Gastrocnemius medialis (tissue), 4 donors: Measurements from ENCODE around the gene ABCC3. TPM values are rescaled to one million over a fixed set of nuclear protein-coding genes. Genes with fewer than 3 reads are reported as not detected.

ENCODE experiments used
- ATAC-seq, 2 donors: fragments of 150-250 bp; one replicate each; pipeline ENCODE4 v1.9.1; 2016
- DNase-seq, 2 donors: peaks; one replicate each; pipeline ENCODE4 v3.0.0-alpha.2; 2019
- H3K27ac ChIP-seq, 4 donors: fragments of 200-600 bp; sonication (generic); 1 replicate in 1 of 4; 2 replicates in 3 of 4; pipeline ENCODE4 v1.5.1; 2016 to 2018; ENCODE audit warnings: mild to moderate bottlenecking in 2 of 4, moderate library complexity in 1 of 4
- H3K27me3 ChIP-seq, 3 donors: fragments of 200-600 bp; sonication (generic) in 2 of 3; 1 replicate in 1 of 3; 2 replicates in 2 of 3; pipeline versions ENCODE4 v1.5.1 to v1.6.0; 2016 to 2019; ENCODE audit warnings: mild to moderate bottlenecking in 1 of 3, moderate library complexity in 1 of 3
- H3K36me3 ChIP-seq, 2 donors: fragments of 200-600 bp; sonication (generic) in 1 of 2; one replicate each; pipeline ENCODE4 v1.5.1; 2017 to 2018
- H3K4me1 ChIP-seq, 2 donors: fragments of 200-600 bp; sonication (generic) in 1 of 2; one replicate each; pipeline ENCODE4 v1.5.1; 2016 to 2017; ENCODE audit warnings: mild to moderate bottlenecking in 2 of 2
- H3K4me3 ChIP-seq, 4 donors: fragments of 200-600 bp; sonication (generic) in 3 of 4; 1 replicate in 1 of 4; 2 replicates in 3 of 4; pipeline ENCODE4 v1.5.1; 2016 to 2019; ENCODE audit warnings: mild to moderate bottlenecking in 2 of 4
- H3K9me3 ChIP-seq, 3 donors: fragments of 200-600 bp; sonication (generic) in 2 of 3; 1 replicate in 1 of 3; 2 replicates in 2 of 3; pipeline ENCODE4 v1.5.1; 2016 to 2019
- POLR2A ChIP-seq, 2 donors: fragments of 450-650 bp; IDR thresholded peaks; one replicate each; pipeline ENCODE4 v1.6.1; 2017; ENCODE audit warnings: antibody characterized with exemption in 2 of 2, mild to moderate bottlenecking in 2 of 2, moderate library complexity in 2 of 2
- in situ Hi-C, 4 donors: fragments of 200-750 bp; cut with MboI; loops; one replicate each; pipeline versions ENCODE4 v1.15.0 to v1.8.0; 2017; ENCODE audit warnings: low sequenced_read_pairs in 4 of 4
- intact Hi-C: fragments of 100-400 bp; cut with DNase I; formaldehyde crosslinking; loops from one replicate; pipeline ENCODE4 v1.15.1; 2023; ENCODE audit warnings: low total_unique reads
- total RNA-seq, 4 donors: library from RNA; depleted of rRNA; stranded (reverse); fragments of >200 nt; gene quantifications; one replicate each; pipeline versions ENCODE4 v1.1.0 to v1.2.3, GENCODE V29; 2016
- TF ChIP-seq, protein P1 (sequence below), 5 experiments: fragments of 450-650 bp in 3 of 5; fragments of 200-600 bp in 2 of 5; sonication (generic) in 2 of 5; IDR thresholded peaks in 4 of 5; conservative IDR thresholded peaks in 1 of 5; 1 replicate in 4 of 5; 2 replicates in 1 of 5; pipeline ENCODE4 v1.5.1; 2016 to 2019; ENCODE audit warnings: antibody characterized with exemption in 5 of 5, mild to moderate bottlenecking in 3 of 5, moderate library complexity in 3 of 5

Gene ABCC3
- total RNA-seq, 4 donors from 2014 or later: 0.51 to 1.3 (median 0.76) TPM

DNA sequence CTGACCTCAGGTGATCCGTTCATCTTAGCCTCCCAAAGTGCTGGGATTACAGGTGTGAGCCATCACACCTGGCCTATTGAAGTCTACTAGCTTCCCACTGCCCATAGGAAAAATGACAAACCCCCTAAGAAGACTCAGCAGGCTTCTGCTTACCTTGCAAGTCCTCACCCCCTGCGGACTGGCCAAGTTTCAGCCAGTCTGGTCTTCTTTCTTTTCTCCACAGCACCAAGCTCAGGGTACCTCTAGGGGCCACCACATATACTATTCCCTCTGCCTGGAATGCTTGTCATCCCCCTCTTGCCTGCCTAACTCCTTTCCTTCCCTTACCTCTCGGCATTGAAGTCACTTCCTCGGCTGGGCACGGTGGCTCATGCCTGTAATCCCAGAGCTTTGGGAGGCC is 31.2 kb downstream of the ABCC3 start:
- Histone ChIP-seq H3K27ac (no peak overlapping the region), H3K36me3 (no peaks in the 10 kb centered on the region), H3K27me3 (no peaks in the 10 kb centered on the region), H3K4me1 (peaks cover 12 to 18% of the 10 kb centered on the region in 2 donors), H3K9me3 (no peaks in the 10 kb centered on the region), H3K4me3 (no peak overlapping the region)
- intact Hi-C loops: no loop called here
- DNase-seq: no peak
- in situ Hi-C loops: no loop called here
- no peak for ATAC-seq
- TF ChIP-seq, protein P1, sequence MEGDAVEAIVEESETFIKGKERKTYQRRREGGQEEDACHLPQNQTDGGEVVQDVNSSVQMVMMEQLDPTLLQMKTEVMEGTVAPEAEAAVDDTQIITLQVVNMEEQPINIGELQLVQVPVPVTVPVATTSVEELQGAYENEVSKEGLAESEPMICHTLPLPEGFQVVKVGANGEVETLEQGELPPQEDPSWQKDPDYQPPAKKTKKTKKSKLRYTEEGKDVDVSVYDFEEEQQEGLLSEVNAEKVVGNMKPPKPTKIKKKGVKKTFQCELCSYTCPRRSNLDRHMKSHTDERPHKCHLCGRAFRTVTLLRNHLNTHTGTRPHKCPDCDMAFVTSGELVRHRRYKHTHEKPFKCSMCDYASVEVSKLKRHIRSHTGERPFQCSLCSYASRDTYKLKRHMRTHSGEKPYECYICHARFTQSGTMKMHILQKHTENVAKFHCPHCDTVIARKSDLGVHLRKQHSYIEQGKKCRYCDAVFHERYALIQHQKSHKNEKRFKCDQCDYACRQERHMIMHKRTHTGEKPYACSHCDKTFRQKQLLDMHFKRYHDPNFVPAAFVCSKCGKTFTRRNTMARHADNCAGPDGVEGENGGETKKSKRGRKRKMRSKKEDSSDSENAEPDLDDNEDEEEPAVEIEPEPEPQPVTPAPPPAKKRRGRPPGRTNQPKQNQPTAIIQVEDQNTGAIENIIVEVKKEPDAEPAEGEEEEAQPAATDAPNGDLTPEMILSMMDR (IDR thresholded peaks at IDR 0.05 in 4 of 5, conservative IDR thresholded peaks at IDR 0.05 in 1 of 5): no peak
- no peak for TF ChIP-seq POLR2A (IDR thresholded peaks at IDR 0.05)

DNA sequence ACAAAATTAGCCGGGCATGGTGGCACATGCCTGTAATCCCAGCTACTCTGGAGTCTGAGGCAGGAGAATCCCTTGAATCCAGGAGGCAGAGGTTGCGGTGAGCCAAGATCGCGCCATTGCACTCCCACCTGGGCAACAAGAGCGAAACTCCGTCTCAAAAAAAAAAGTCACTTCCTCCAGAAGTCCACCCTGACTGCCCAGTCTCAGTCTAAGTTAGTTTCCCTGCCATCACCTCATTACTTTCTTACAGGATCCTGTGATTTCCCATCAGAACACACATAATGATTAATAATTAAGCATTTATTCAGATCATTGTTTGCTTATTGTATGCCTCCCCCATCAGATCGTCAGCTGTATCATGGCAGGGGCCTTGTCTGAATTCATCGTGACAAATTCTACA is 31.6 kb downstream of the ABCC3 start:
- Histone ChIP-seq H3K4me3 (no peak overlapping the region), H3K27ac (no peak overlapping the region), H3K9me3 (no peaks in the 10 kb centered on the region), H3K4me1 (peaks cover 7 to 13% of the 10 kb centered on the region in 2 donors), H3K36me3 (no peaks in the 10 kb centered on the region), H3K27me3 (no peaks in the 10 kb centered on the region)
- intact Hi-C loops: no loop called here
- DNase-seq (no peak), ATAC-seq (no peak)
- TF ChIP-seq, protein P1 (IDR thresholded peaks at IDR 0.05 in 4 of 5, conservative IDR thresholded peaks at IDR 0.05 in 1 of 5): no peak
- no peak for TF ChIP-seq POLR2A (IDR thresholded peaks at IDR 0.05)
- in situ Hi-C loops: no loop called here

DNA sequence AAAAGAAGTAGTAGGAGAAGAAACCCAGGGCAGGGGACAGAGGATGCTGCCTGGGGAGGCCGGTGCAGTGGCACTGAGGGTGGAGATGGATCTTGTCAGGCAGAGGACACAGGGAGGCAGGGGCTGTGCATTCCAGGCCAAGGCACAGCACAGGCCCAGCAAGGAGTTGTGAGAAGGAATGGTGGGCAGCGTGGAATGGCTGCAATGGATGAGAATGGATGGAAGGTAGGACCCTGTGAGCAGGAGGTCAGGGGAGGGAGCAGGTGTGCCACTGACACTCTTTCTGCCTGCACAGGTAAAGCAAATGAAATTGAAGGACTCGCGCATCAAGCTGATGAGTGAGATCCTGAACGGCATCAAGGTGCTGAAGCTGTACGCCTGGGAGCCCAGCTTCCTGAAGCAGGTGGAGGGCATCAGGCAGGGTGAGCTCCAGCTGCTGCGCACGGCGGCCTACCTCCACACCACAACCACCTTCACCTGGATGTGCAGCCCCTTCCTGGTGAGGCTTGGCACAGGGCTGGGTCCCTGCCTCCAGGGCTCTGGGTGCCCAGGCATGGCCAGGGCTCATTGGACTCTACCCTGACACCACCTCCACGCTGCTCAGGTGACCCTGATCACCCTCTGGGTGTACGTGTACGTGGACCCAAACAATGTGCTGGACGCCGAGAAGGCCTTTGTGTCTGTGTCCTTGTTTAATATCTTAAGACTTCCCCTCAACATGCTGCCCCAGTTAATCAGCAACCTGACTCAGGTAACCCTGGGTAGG is 32.8 kb downstream of the ABCC3 start:
- H3K4me1 ChIP-seq: peaks cover 0 to 2% of the 10 kb centered on the region in 2 donors
- H3K27me3 ChIP-seq: no peaks in the 10 kb centered on the region
- no peak for TF ChIP-seq POLR2A (IDR thresholded peaks at IDR 0.05)
- TF ChIP-seq, protein P1 (IDR thresholded peaks at IDR 0.05 in 4 of 5, conservative IDR thresholded peaks at IDR 0.05 in 1 of 5): no peak
- in situ Hi-C loops (no loop called here), intact Hi-C loops (no loop called here)
- no peak overlapping the region for H3K27ac ChIP-seq
- no peak overlapping the region for H3K4me3 ChIP-seq
- DNase-seq (no peak), ATAC-seq (no peak)
- H3K36me3 ChIP-seq: no peaks in the 10 kb centered on the region
- no peaks in the 10 kb centered on the region for H3K9me3 ChIP-seq

DNA sequence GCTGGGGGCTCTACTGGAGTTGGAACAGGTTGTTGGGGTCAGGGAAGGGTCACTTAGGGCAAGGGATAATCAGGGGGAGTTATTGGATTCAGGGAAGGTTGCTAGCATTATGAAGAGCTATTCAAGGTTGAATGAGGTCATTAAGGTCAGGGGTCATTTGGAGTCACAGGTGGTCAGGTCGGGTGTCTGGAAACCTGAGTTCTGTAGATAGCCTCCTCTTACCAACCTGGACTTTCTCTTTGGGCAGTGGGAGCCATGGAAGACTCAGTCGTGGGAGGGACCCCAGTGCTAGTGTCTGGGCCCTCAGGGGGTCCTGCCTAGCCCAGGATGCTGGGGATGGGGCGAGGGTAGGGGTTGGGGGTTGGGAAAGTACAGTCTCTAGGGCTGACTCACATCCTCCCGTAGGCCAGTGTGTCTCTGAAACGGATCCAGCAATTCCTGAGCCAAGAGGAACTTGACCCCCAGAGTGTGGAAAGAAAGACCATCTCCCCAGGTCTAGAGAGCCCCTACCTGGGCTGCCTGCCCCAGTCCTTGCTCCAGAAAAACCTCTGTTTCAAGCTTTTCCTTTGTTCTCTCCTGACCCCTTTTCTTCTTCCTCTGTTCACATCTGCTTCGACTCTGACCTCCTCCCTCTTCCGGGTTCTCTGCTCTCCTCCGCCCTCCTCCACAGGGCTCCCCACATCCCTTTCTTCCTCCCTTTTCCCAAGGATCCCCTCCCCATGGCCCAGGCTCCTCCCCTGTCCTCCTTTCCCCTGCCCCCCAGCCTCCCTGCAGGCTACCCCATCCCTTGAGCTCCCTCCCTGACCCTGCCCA is 33.5 kb downstream of the ABCC3 start:
- intact Hi-C loops: no loop called here
- H3K36me3 ChIP-seq: no peaks in the 10 kb centered on the region
- ATAC-seq: no peak

More for the DNA sequence above, 33.5 kb downstream of the ABCC3 start:
- H3K4me3 ChIP-seq: no peak overlapping the region
- no peaks in the 10 kb centered on the region for H3K27me3 ChIP-seq
- TF ChIP-seq POLR2A (IDR thresholded peaks at IDR 0.05): no peak
- TF ChIP-seq, protein P1 (IDR thresholded peaks at IDR 0.05 in 4 of 5, conservative IDR thresholded peaks at IDR 0.05 in 1 of 5): no peak
- in situ Hi-C loops: no loop called here
- no peaks in the 10 kb centered on the region for H3K4me1 ChIP-seq
- DNase-seq: no peak
- H3K27ac ChIP-seq: no peak overlapping the region
- no peaks in the 10 kb centered on the region for H3K9me3 ChIP-seq
